Activated naive CD4-positive, alpha-beta T cell treated with anti-CD3 and anti-CD28 coated beads, Interleukin-2, amount 10 ng/mL, durations not matched to agents 7 days and 5 days (primary cell): ENCODE results near the gene ABCA3.

Experiments used
- CTCF ChIA-PET: fragments of 350-600 bp; sonication (Branson Sonifier 250); formaldehyde crosslinking; loops from one replicate; lab custom pipeline; 2021; ENCODE audit warnings: antibody characterized with exemption; lab: Charles Lee
- DNase-seq: peaks from one replicate; pipeline ENCODE4 v3.0.0-alpha.2; 2020
- H3K27ac Mint-ChIP-seq: one replicate; pipeline ENCODE4 v1.8.0; 2021; ENCODE audit warnings: mild to moderate bottlenecking, moderate library complexity, mixed read lengths
- H3K27me3 Mint-ChIP-seq: one replicate; pipeline ENCODE4 v1.8.0; 2021; ENCODE audit warnings: mild to moderate bottlenecking, mixed read lengths
- H3K36me3 Mint-ChIP-seq: one replicate; pipeline ENCODE4 v1.8.0; 2021; ENCODE audit warnings: mixed read lengths
- H3K4me1 Mint-ChIP-seq: one replicate; pipeline ENCODE4 v1.8.0; 2021; ENCODE audit warnings: mixed read lengths
- H3K4me3 Mint-ChIP-seq: one replicate; pipeline ENCODE4 v1.8.0; 2021; ENCODE audit warnings: mild to moderate bottlenecking, moderate library complexity, mixed read lengths
- H3K9me3 Mint-ChIP-seq: one replicate; pipeline ENCODE4 v1.8.0; 2021; ENCODE audit warnings: mixed read lengths

Gene ABCA3

DNA sequence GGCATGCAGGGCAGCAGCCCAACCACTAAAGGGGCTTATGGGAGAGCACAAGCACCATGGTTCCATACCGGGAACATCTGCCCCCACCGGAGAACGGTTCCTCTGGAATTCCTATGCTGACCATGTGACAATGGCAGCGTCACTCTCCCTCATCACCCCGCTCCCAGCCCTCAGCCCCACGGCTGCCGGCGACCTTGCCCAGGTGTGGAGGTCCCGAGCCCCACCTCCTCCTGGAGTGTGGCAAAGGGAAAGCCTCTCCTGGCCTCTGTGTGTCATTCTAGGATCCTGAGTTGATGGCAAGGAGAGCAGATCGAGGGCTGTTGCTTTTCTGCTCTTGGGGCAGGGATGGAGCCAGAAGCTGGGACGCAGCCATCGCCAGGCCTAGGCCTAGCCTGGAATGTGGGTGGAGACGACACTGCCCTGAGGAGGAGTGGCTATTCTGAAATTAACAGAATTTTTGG is 54.8 kb downstream of the ABCA3 start:
- H3K4me3 Mint-ChIP-seq: no peak overlapping the region
- H3K9me3 Mint-ChIP-seq: no peaks in the 10 kb centered on the region
- H3K4me1 Mint-ChIP-seq: no peaks in the 10 kb centered on the region
- H3K27ac Mint-ChIP-seq: no peak overlapping the region
- CTCF ChIA-PET: no interaction called here
- no peaks in the 10 kb centered on the region for H3K27me3 Mint-ChIP-seq
- no peaks in the 10 kb centered on the region for H3K36me3 Mint-ChIP-seq
- DNase-seq: no peak

DNA sequence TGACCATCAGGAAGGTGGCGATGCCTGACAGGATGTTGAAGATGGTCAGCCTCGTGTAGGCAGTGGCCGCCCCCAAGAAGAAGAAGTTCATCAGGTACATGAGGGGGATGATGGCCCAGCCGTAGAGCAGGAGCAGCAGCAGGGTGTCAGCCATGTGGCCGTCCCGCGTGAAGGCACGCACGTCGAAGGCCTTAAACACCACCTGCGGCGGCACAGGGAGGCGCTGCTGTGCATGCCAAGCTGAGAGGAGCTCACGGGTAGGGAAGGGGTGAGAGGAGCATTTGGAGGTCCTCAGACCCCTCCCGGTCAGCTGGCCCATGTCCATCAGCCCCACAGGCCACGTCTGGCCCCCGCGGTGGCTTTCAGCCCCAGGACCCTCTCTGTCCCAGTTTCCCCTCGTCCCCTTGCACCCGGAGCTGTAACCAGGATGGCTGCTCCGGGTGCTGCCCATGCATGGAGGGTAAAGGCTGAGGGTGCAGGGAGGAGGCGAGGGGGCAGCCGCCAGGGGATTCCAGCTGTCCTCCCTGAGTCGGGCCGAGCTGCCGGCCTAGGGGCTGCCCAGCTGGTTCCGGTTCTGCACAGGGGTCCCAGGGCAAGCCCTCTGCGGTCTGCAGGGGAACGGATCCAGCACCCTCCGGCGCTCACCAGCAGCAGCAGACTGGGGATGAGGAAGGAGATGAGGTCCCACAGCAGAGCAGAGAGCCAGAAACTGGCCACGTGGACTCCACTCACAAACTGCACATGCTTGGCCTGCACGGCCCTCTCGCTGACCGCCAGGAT is 55.5 kb downstream of the ABCA3 start:
- CTCF ChIA-PET: no interaction called here
- Mint-ChIP-seq H3K9me3 (no peaks in the 10 kb centered on the region), H3K4me3 (no peak overlapping the region), H3K4me1 (no peaks in the 10 kb centered on the region), H3K36me3 (no peaks in the 10 kb centered on the region), H3K27ac (no peak overlapping the region), H3K27me3 (no peaks in the 10 kb centered on the region)
- DNase-seq: no peak

DNA sequence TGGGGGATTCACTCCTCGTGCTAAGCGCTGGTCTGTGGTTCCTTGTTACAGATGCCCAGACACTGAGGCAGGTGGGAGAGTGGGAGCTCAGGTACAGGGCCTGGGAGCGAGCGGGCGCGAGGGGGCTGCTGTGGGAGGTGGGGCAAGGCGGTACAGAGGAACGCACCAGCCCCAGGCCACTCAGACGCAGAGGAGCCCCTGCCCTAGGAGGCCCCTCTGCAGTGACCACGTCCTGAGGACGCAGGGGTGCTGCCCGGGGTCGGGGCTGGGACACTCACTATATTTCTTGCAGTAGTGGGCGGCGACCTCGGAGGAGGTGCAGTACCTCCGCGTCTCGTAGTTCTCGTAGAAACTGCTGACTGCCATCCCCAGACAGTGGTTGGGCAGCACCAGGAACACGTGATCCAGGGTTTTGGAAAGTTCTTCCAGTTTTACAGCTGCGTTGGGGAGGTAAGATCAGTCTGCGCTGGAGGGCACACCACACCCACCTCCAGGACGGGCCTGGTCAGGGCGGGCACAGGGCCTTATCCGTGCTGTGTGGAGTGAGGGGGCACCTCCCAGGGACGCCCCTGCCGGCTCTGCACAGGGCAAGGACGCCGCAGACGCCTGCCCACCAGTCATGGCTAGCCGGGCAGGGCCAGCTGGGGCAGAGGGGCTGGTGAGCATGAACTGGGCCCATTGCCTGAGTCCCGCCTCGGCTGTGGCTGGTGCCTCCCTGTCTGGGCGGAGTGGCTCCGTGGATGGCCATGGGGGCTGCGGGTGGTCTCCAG is 56.3 kb downstream of the ABCA3 start:
- no peaks in the 10 kb centered on the region for H3K9me3 Mint-ChIP-seq
- no peak overlapping the region for H3K27ac Mint-ChIP-seq
- no peaks in the 10 kb centered on the region for H3K27me3 Mint-ChIP-seq
- DNase-seq: no peak
- H3K4me3 Mint-ChIP-seq: no peak overlapping the region
- no peaks in the 10 kb centered on the region for H3K4me1 Mint-ChIP-seq
- CTCF ChIA-PET: no interaction called here
- H3K36me3 Mint-ChIP-seq: no peaks in the 10 kb centered on the region

DNA sequence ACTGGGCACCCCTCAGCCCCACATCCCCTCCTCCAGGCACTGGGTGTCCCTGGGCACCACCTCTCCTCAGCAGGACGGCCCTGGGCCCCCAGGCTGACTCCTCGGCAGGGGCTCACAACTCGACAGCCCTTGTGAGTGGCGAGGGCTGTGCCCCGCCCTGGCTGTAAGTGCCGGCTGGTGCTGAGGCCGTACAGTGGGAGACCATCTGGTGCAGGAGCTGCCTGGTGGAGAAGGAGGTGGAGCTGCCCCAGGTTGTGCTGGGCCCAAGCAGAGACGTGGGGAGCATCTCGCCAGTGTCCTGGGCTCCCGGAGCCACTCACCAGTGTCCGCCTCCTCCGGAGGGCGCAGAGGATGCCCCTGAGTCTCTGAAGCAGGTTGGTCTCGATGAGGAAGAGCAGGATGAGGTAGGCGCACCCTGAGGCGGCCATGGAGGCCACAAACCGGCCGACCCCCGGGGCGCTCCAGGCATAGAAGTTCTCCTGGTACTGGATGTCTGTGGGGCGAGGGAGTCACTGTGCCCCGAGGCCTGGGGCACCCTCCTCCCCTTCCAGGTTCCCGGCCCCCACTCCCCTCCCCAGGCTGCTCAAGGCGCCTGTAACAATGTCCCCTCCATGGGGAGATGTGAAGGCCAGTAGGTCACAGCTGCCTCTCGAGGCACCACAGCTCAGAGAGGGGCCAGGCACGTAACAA is 57.5 kb downstream of the ABCA3 start:
- Mint-ChIP-seq H3K4me1 (no peaks in the 10 kb centered on the region), H3K36me3 (no peaks in the 10 kb centered on the region), H3K27me3 (no peaks in the 10 kb centered on the region), H3K27ac (no peak overlapping the region), H3K9me3 (no peaks in the 10 kb centered on the region), H3K4me3 (no peak overlapping the region)
- CTCF ChIA-PET: no interaction called here
- DNase-seq: no peak

DNA sequence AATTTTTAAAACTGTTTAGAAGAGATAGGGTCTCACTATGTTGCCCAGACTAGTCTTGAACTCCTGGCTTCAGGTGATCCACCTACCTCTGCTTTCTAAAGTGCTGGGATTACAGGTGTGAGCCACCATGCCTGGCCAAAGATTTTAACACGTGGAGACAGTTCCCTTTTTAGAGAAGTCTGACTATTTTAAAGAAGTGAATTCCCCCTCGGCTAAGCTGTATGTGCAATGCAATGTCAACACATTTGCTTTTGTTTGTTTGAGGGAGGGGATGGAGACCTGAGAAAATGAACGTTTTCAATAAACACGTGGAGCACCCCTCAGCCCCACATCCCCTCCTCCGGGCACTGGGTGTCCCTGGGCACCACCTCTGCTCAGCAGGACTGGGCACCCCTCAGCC is 58.3 kb downstream of the ABCA3 start:
- Mint-ChIP-seq H3K9me3 (no peaks in the 10 kb centered on the region), H3K36me3 (no peaks in the 10 kb centered on the region), H3K4me3 (no peak overlapping the region), H3K27ac (no peak overlapping the region), H3K4me1 (no peaks in the 10 kb centered on the region), H3K27me3 (no peaks in the 10 kb centered on the region)
- DNase-seq: no peak
- CTCF ChIA-PET: no interaction called here

DNA sequence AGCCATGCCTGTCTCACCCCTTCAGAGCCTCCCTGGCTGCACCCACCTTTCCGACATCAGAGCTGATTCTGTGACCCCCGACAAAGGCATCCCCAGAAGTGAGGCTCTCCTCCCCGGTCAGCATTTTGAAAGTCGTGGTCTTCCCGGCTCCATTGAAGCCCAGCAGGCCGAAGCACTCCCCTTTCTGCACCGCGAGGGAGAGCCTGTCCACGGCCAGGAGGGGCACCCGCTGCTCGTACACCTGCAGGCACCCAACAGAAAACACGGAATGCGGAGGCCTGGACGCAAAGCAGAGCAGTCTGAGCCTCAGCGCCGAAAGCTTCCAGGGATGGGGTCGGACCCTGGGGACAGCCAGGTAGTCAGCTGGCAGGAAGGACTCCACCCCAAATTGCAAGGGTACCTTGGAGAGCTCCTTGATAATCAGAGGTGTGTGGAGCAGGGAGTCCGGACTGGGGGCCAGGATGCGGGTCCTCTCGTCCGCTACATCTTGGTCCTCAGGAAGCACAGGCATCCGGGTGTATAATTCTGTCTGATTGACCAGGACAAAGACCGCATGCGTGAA is 59.5 kb downstream of the ABCA3 start:
- H3K9me3 Mint-ChIP-seq: no peaks in the 10 kb centered on the region
- no peaks in the 10 kb centered on the region for H3K36me3 Mint-ChIP-seq
- H3K4me1 Mint-ChIP-seq: no peaks in the 10 kb centered on the region
- DNase-seq: no peak
- CTCF ChIA-PET: no interaction called here
- no peak overlapping the region for H3K27ac Mint-ChIP-seq
- H3K4me3 Mint-ChIP-seq: no peak overlapping the region
- no peaks in the 10 kb centered on the region for H3K27me3 Mint-ChIP-seq

DNA sequence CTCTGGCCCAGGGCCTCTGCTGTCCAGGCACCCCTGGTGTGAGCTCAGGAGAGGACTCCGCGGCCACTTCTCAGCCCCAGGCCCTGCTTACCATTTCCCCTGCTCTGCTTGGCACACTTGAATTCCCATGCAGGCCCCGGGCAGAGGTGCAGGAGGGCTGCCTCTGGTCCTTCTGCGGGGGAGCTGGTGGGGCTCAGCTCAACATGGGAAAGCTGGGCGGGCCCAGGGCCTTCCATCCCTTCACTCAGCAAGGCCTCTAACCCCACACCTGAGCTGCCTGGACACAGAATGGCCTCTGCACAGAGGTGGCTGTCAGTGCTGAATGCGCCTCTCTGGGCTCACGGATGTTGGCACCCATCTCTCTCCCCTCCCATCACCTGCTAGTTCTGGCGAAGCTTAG is 60.1 kb downstream of the ABCA3 start:
- no peaks in the 10 kb centered on the region for H3K27me3 Mint-ChIP-seq
- no peaks in the 10 kb centered on the region for H3K4me1 Mint-ChIP-seq
- H3K27ac Mint-ChIP-seq: no peak overlapping the region
- CTCF ChIA-PET: interaction anchor here (0.6 to 0.7 kb wide), 2 partner anchors 10 to 49 kb away, joined by 3 read pairs; no protein-coding TSS in a partner anchor
- no peak overlapping the region for H3K4me3 Mint-ChIP-seq
- H3K9me3 Mint-ChIP-seq: no peaks in the 10 kb centered on the region
- no peak for DNase-seq
- no peaks in the 10 kb centered on the region for H3K36me3 Mint-ChIP-seq

DNA sequence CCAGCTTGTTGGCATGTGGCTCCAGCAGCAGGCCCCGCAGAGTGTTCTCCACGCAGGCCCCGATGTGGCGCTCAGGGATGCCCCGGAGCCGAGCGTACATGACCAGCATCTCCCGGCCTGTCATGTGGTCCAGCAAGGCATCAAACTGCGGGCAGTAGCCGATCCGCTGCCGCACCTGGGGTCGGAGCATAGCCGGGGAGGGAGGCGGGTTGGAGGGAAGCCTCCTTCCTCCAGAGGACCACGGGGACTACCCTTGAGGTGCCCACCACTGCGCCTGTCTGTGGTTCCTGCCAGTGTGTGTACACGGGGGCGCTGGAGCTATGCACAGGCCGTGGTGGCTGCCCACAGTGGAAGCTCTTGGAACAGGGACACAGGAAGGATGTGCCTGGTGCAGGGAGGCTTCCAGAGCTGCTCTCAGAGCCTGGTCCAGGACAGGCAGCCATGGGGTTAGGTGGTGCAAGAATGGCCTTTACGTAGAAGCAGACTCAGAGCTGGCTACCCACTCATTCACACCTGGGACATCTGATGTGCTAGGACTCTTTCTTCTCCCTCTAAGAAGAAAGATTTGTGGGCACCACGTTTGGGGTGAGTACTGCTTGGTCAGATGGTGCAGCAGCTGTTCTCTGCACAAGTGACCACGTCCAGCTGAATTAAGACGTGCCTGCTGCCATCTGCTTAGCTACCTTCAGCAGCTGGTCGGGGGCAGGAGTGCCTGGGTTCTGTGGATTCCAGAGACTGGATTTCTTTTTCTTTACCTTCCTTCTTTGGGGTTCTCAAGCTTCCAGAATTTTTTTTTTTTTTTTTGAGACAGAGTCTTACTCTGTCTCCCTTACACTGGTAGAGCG is 61.4 kb downstream of the ABCA3 start:
- DNase-seq: no peak
- CTCF ChIA-PET: interaction anchor here (1.0 to 1.1 kb wide), 2 partner anchors 17 to 58 kb away, joined by 3 read pairs; no protein-coding TSS in a partner anchor

DNA sequence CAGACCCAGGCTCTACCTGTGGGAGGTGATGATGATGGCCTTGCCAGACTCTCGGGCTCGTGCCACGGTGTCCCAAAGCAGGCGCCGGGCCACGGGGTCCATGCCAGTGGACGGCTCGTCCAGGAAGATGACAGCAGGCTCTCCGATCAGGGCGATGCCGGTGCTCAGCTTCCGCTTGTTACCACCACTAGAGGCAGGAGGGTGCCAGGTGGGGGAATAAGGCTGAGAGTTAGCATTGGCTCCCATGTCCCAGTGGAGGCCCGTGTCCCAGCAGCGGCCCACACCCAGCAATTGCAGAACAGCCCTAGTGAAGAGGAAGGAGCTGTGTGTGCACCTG is 62.3 kb downstream of the ABCA3 start:
- no peaks in the 10 kb centered on the region for H3K36me3 Mint-ChIP-seq
- no peak overlapping the region for H3K4me3 Mint-ChIP-seq
- H3K27ac Mint-ChIP-seq: no peak overlapping the region
- H3K27me3 Mint-ChIP-seq: no peaks in the 10 kb centered on the region
- H3K4me1 Mint-ChIP-seq: no peaks in the 10 kb centered on the region
- H3K9me3 Mint-ChIP-seq: no peaks in the 10 kb centered on the region
- DNase-seq: no peak
- CTCF ChIA-PET: no interaction called here

More for the DNA sequence above, 61.4 kb downstream of the ABCA3 start:
- no peak overlapping the region for H3K27ac Mint-ChIP-seq
- H3K36me3 Mint-ChIP-seq: no peaks in the 10 kb centered on the region
- no peaks in the 10 kb centered on the region for H3K9me3 Mint-ChIP-seq
- H3K27me3 Mint-ChIP-seq: no peaks in the 10 kb centered on the region
- H3K4me1 Mint-ChIP-seq: no peaks in the 10 kb centered on the region
- H3K4me3 Mint-ChIP-seq: no peak overlapping the region

DNA sequence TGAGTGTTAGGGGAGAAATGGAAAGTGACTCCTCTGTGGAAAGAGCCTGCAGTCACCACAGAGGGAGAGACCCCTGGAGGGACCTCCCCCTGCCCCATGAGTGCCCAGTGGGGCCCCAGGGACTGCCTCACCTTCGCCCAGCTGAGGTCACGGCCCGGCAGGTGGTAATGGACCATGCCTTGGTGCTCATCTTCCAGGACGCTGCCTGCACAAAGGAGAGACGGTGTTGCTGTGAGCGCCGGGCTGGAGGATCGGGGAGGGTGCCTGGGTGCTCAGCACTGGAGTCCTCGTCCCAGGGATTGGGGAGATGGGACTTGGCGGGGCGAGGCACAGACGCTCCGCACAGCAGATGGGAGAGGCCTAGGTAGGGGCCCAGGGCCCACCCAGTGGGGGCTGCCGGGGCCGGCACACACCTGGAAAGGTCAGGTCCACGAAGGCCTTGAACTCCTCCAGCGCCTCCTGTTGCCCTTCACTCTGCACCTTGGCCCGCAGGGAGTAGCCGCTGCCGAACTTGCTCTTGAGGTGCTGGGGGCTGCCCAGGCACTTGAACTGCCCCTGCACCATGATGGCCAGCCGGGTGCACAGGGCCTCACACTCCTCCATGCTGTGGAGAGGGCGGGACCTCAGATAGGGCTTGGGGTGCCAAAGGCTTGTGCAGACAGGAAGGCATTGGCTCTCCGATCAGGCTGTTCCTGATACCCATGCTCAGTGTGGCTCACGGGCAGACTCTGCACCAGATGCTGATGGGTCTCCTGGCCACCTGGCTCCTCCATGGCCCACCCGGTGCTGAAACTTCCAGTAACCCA is 62.9 kb downstream of the ABCA3 start:
- no peaks in the 10 kb centered on the region for H3K4me1 Mint-ChIP-seq
- DNase-seq: no peak
- CTCF ChIA-PET: no interaction called here
- H3K27ac Mint-ChIP-seq: no peak overlapping the region
- H3K4me3 Mint-ChIP-seq: no peak overlapping the region
- no peaks in the 10 kb centered on the region for H3K27me3 Mint-ChIP-seq
- H3K9me3 Mint-ChIP-seq: no peaks in the 10 kb centered on the region
- no peaks in the 10 kb centered on the region for H3K36me3 Mint-ChIP-seq

DNA sequence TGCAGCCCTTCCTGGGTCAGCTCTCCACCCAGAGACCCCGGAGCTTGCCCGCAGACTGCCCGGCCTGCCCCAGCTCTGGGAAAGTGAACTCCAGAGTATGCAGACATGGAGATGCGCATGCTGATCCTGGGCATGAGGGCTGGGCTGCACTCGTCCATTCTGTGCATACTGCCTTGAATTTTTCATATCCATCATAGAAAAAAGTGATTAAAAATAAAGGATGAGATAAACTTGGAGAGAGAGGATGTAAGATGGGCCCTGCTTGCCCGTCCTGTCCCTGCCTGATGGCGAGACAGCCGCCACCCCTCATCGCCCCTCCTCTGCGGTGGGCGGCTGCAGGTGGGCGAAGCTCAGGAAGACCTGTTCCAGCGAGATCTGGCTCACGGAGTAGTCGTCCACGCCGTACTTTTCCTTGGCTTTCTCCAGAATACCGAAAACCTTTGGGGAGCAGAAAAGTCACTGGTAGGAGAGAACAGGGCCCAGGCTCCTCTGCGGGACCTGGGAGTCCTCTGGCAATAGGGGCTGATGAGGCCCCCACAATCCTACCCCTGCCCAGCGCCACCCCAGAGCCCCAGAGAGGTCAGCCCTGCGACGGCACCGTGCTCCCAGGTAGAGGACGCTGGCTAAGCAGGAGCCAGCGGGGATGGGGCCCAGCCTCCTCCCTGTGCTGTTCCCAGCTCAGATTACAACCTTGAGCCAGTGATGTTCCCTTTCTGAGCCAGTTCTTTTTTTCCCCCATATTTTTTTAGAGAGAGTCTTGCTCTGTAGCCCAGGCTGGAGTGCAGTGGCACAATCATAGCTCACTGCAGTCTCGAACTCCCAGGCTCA is 63.9 kb downstream of the ABCA3 start:
- DNase-seq: no peak
- H3K27ac Mint-ChIP-seq: no peak overlapping the region
- CTCF ChIA-PET: no interaction called here
- H3K36me3 Mint-ChIP-seq: no peaks in the 10 kb centered on the region
- H3K4me1 Mint-ChIP-seq: no peaks in the 10 kb centered on the region
- H3K4me3 Mint-ChIP-seq: no peak overlapping the region
- H3K9me3 Mint-ChIP-seq: no peaks in the 10 kb centered on the region
- H3K27me3 Mint-ChIP-seq: no peaks in the 10 kb centered on the region

DNA sequence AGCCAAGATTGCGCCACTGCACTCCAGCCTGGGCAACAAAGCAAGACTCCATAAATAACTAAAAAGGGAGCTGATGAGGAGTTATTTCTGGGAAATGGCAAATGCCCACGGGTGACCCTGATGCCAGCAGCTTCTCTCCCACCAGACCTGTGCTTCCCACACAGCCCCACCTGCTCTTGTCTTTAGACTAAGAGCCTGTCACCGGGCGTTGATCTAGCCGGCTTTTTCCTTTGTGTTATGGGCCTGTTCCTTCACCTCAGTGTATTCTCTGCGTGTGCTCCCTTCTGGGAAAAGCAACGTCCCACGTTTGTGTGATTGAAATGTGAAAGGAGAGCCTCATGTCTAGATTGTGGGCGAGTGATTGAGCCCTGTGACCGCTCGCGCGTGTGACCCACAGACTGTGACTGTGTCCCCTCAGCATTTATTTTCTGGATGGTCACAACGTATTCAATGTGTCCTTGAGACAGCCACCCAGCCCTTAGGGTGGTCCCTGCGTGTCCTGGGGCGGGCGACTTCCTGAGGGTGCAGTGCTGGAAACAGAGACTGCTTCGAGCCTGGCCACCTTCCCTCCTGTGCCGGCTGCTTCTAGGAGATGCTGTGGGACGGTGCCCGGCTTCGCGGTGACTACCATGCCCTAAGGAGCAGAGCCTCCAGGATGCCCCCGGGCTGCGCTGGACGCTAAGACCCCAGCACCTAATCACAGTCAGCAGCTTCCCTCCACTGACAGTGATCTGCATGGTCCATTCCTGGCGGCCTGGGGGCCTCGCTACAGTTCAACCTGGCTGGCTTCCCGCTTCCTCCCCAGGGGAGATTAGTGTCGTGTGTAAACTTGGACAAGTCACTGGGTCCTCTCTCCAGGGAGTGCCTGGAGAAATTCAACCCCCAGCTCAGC is 64.8 kb downstream of the ABCA3 start:
- Mint-ChIP-seq H3K27me3 (no peaks in the 10 kb centered on the region), H3K4me1 (no peaks in the 10 kb centered on the region), H3K27ac (no peak overlapping the region), H3K36me3 (no peaks in the 10 kb centered on the region), H3K9me3 (no peaks in the 10 kb centered on the region), H3K4me3 (no peak overlapping the region)
- DNase-seq: no peak
- CTCF ChIA-PET: no interaction called here
